Occipital lobe (tissue), 2 donors: ENCODE measurements around the gene RTTN. TPM values are rescaled to one million over a fixed set of nuclear protein-coding genes. Genes with fewer than 3 reads are reported as not detected.

Experiments
- DNase-seq: peaks from one replicate; lab custom pipeline; 2025; lab: John Stamatoyannopoulos, UW
- total RNA-seq: library from RNA; depleted of rRNA; stranded (reverse); fragments of >200 nt; gene quantifications from one replicate; pipeline ENCODE4 v1.2.3, GENCODE V29; 2014

Gene RTTN
- total RNA-seq, 1 donor from 2014 or later = 53.5 TPM

GRCh38 chr18:70085641-70086040, 119.8 kb downstream of the RTTN start:
- no peak for DNase-seq

- no peak for DNase-seq
These were observed 123.1 kb downstream of the RTTN start for GRCh38 chr18:70082430-70082829.

GRCh38 chr18:70078106-70078505, 127.4 kb downstream of the RTTN start:
- DNase-seq = no peak

- DNase-seq = no peak
These were observed 129.6 kb downstream of the RTTN start for GRCh38 chr18:70075906-70076305.

GRCh38 chr18:70074116-70074515, 131.4 kb downstream of the RTTN start:
- DNase-seq = no peak

- no peak for DNase-seq
These were observed 132.1 kb downstream of the RTTN start for GRCh38 chr18:70073432-70073831.

GRCh38 chr18:70072678-70073077, 132.8 kb downstream of the RTTN start:
- DNase-seq = no peak

- no peak for DNase-seq
These were observed 135.5 kb downstream of the RTTN start for GRCh38 chr18:70069965-70070364.

GRCh38 chr18:70069382-70069781, 136.1 kb downstream of the RTTN start:
- DNase-seq = no peak

GRCh38 chr18:70068981-70069380, 136.5 kb downstream of the RTTN start:
- DNase-seq = no peak

- no peak for DNase-seq
These were observed 145.8 kb downstream of the RTTN start for GRCh38 chr18:70059684-70060083.

- no peak for DNase-seq
These were observed 146.6 kb downstream of the RTTN start for GRCh38 chr18:70058916-70059315.

GRCh38 chr18:70047931-70048603, 157.4 kb downstream of the RTTN start:
- no peak for DNase-seq

- DNase-seq = no peak
These were observed 158.7 kb downstream of the RTTN start for GRCh38 chr18:70046796-70047195.

GRCh38 chr18:70046207-70046606, 159.3 kb downstream of the RTTN start:
- DNase-seq = no peak

- DNase-seq = no peak
These were observed 160.9 kb downstream of the RTTN start for GRCh38 chr18:70044632-70045031.

GRCh38 chr18:70041459-70042050, 163.9 kb downstream of the RTTN start:
- DNase-seq = no peak

- DNase-seq = no peak
These were observed 166.3 kb downstream of the RTTN start for GRCh38 chr18:70039186-70039585.

GRCh38 chr18:70037431-70038061, 167.9 kb downstream of the RTTN start:
- no peak for DNase-seq

- DNase-seq = no peak
These were observed 168.6 kb downstream of the RTTN start for GRCh38 chr18:70036771-70037347.

- DNase-seq = no peak
These were observed 169.3 kb downstream of the RTTN start for GRCh38 chr18:70036168-70036567.

GRCh38 chr18:70031221-70031620, 174.3 kb downstream of the RTTN start:
- DNase-seq = no peak

- DNase-seq = no peak
These were observed 174.8 kb downstream of the RTTN start for GRCh38 chr18:70030728-70031127.
